HEK293 (cell line): ENCODE data around the gene EVL.

ENCODE experiments used
- CTCF ChIA-PET: fragments of 350-600 bp; formaldehyde crosslinking; extraction: SDS; loops from one replicate; lab custom pipeline; 2021; ENCODE audit warnings: antibody characterized with exemption; lab: Yijun Ruan, JAX
- POLR2A ChIA-PET: fragments of 300-600 bp; formaldehyde crosslinking; extraction: SDS; loops from one replicate; lab custom pipeline; 2020; ENCODE audit warnings: antibody characterized with exemption, inconsistent platforms; lab: Yijun Ruan, JAX
- H3K27ac ChIP-seq: fragments of 200-500 bp; sonication (Bioruptor generic); 2 replicates; pipeline ENCODE4 v1.5.1; 2014; ENCODE audit warnings: low read depth, low read length, control low read depth, inconsistent platforms; ENCODE audit errors: extremely low read depth
- H3K36me3 ChIP-seq, 2 experiments: fragments of 200-500 bp in 1 of 2; sonication (Bioruptor generic) in 1 of 2; 1 replicate in 1 of 2; 2 replicates in 1 of 2; pipeline ENCODE4 v1.5.1; 2014 to 2017; ENCODE audit warnings: inconsistent platforms in 2 of 2, low read length in 2 of 2; ENCODE audit not compliant: control insufficient read depth in 2 of 2, insufficient read depth in 1 of 2
- H3K4me1 ChIP-seq: fragments of 200-500 bp; sonication (Bioruptor generic); 2 replicates; pipeline ENCODE4 v1.5.1; 2014; ENCODE audit warnings: mild to moderate bottlenecking, low read length, inconsistent platforms; ENCODE audit not compliant: control insufficient read depth, insufficient read depth
- H3K4me3 ChIP-seq: 2 replicates; pipeline ENCODE4 v1.5.1; 2011; ENCODE audit warnings: low read depth, mild to moderate bottlenecking, control low read depth, low read length, moderate library complexity
- H3K9me3 ChIP-seq: fragments of 200-500 bp; sonication (Bioruptor generic); 2 replicates; pipeline ENCODE4 v1.5.1; 2014; ENCODE audit warnings: low read depth, low read length, inconsistent platforms; ENCODE audit not compliant: control insufficient read depth, insufficient read depth
- GLI2 ChIP-seq: fragments of 450-650 bp; formaldehyde crosslinking; IDR thresholded peaks from 2 replicates; pipeline ENCODE4; 2017; ENCODE audit warnings: missing biosample characterization, missing genetic modification characterization, low read depth, borderline replicate concordance
- HOXA7 ChIP-seq: sonication (generic); formaldehyde crosslinking; IDR thresholded peaks from 2 replicates; pipeline ENCODE4 v1.8.1; 2022; ENCODE audit warnings: missing genetic modification reagents, borderline replicate concordance
- PRDM2 ChIP-seq: fragments of 450-650 bp; formaldehyde crosslinking; IDR thresholded peaks from 2 replicates; pipeline ENCODE4 v1.5.1; 2016; ENCODE audit warnings: missing biosample characterization, missing genetic modification characterization, borderline replicate concordance
- ZNF121 ChIP-seq: fragments of 450-650 bp; formaldehyde crosslinking; IDR thresholded peaks from 2 replicates; pipeline ENCODE4 v1.5.1; 2016; ENCODE audit warnings: missing biosample characterization, missing genetic modification characterization
- ZNF132 ChIP-seq: fragments of 450-650 bp; formaldehyde crosslinking; IDR thresholded peaks from 2 replicates; pipeline ENCODE4 v1.5.1; 2017; ENCODE audit warnings: missing biosample characterization, missing genetic modification characterization, borderline replicate concordance
- ZNF133 ChIP-seq: fragments of 450-650 bp; formaldehyde crosslinking; IDR thresholded peaks from 2 replicates; pipeline ENCODE4 v1.5.1; 2016; ENCODE audit warnings: missing biosample characterization, missing genetic modification characterization
- ZNF138 ChIP-seq: fragments of 450-650 bp; formaldehyde crosslinking; IDR thresholded peaks from 2 replicates; pipeline ENCODE4 v1.5.1; 2016; ENCODE audit warnings: missing biosample characterization, missing genetic modification characterization, borderline replicate concordance
- ZNF221 ChIP-seq: fragments of 450-650 bp; formaldehyde crosslinking; IDR thresholded peaks from 2 replicates; pipeline ENCODE4 v1.5.1; 2017; ENCODE audit warnings: missing biosample characterization, missing genetic modification characterization, borderline replicate concordance
- ZNF239 ChIP-seq: fragments of 450-650 bp; formaldehyde crosslinking; IDR thresholded peaks from 2 replicates; pipeline ENCODE4 v1.5.1; 2016; ENCODE audit warnings: missing biosample characterization, missing genetic modification characterization
- ZNF24 ChIP-seq: fragments of 450-650 bp; formaldehyde crosslinking; IDR thresholded peaks from 2 replicates; pipeline ENCODE4 v1.5.1; 2016; ENCODE audit warnings: missing biosample characterization, missing genetic modification characterization
- ZNF26 ChIP-seq: fragments of 450-650 bp; formaldehyde crosslinking; IDR thresholded peaks from 2 replicates; pipeline ENCODE4 v1.5.1; 2016; ENCODE audit warnings: missing biosample characterization, missing genetic modification characterization
- ZNF341 ChIP-seq: fragments of 450-650 bp; formaldehyde crosslinking; IDR thresholded peaks from 2 replicates; pipeline ENCODE4; 2016; ENCODE audit warnings: low read depth, missing biosample characterization, missing genetic modification characterization
- ZNF37A ChIP-seq: fragments of 450-650 bp; IDR thresholded peaks from 2 replicates; pipeline ENCODE4 v1.5.1; 2018; ENCODE audit warnings: missing biosample characterization, missing genetic modification characterization
- ZNF48 ChIP-seq: fragments of 450-650 bp; formaldehyde crosslinking; IDR thresholded peaks from 2 replicates; pipeline ENCODE4 v1.5.1; 2016; ENCODE audit warnings: missing biosample characterization, missing genetic modification characterization
- ZNF530 ChIP-seq: fragments of 450-650 bp; formaldehyde crosslinking; IDR thresholded peaks from 2 replicates; pipeline ENCODE4 v1.5.1; 2016; ENCODE audit warnings: low read depth, missing biosample characterization, missing genetic modification characterization
- ZNF596 ChIP-seq: fragments of 450-650 bp; IDR thresholded peaks from 2 replicates; pipeline ENCODE4 v1.5.0; 2018; ENCODE audit warnings: missing biosample characterization, mild to moderate bottlenecking, missing genetic modification characterization, moderate library complexity
- ZNF623 ChIP-seq: fragments of 450-650 bp; formaldehyde crosslinking; IDR thresholded peaks from 2 replicates; pipeline ENCODE4 v1.5.1; 2016; ENCODE audit warnings: missing biosample characterization, missing genetic modification characterization
- ZNF658 ChIP-seq: fragments of 450-650 bp; formaldehyde crosslinking; IDR thresholded peaks from 2 replicates; pipeline ENCODE4; 2016; ENCODE audit warnings: missing biosample characterization, missing genetic modification characterization
- ZNF701 ChIP-seq: fragments of 450-650 bp; formaldehyde crosslinking; IDR thresholded peaks from 2 replicates; pipeline ENCODE4 v1.5.1; 2016; ENCODE audit warnings: missing biosample characterization, missing genetic modification characterization
- ZNF776 ChIP-seq: fragments of 450-650 bp; formaldehyde crosslinking; IDR thresholded peaks from 2 replicates; pipeline ENCODE4 v1.5.0; 2017; ENCODE audit warnings: missing biosample characterization, missing genetic modification characterization, borderline replicate concordance
- ZNF792 ChIP-seq: fragments of 450-650 bp; formaldehyde crosslinking; IDR thresholded peaks from 2 replicates; pipeline ENCODE4 v1.5.1; 2016; ENCODE audit warnings: missing biosample characterization, missing genetic modification characterization
- ZSCAN23 ChIP-seq: fragments of 450-650 bp; formaldehyde crosslinking; IDR thresholded peaks from 2 replicates; pipeline ENCODE4 v1.5.1; 2016; ENCODE audit warnings: missing biosample characterization, missing genetic modification characterization
- TF ChIP-seq, protein P1 (sequence below): fragments of 450-650 bp; formaldehyde crosslinking; optimal IDR thresholded peaks from 2 replicates; pipeline ENCODE3; 2016; ENCODE audit warnings: missing biosample characterization, mild to moderate bottlenecking, missing genetic modification characterization
- TF ChIP-seq, protein P2 (sequence below): fragments of 450-650 bp; formaldehyde crosslinking; IDR thresholded peaks from 2 replicates; pipeline ENCODE4 v1.5.1; 2016; ENCODE audit warnings: missing biosample characterization, missing genetic modification characterization

EVL gene

DNA sequence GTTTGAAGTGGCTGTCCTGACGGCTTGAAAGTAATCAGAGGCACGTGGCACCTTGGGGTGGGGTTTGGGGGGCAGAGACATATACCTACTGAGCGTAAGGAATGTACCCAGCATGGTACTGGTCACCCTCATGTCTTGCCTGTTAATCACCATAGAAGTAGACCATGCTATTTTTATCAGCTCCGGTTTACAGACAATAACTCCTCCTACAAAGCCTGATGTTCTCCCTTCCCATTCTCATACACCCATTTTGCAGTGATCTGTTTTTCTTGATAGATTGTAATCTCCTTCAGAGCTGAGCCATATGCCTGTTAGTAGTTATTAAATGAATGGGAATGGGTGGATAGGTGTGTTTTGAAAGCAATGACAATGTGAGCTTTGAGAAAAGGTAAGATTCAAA, 10.5 kb downstream of the EVL start:
- no peaks in the 10 kb centered on the region for H3K36me3 ChIP-seq
- H3K27ac ChIP-seq = no peak overlapping the region
- H3K9me3 ChIP-seq = no peaks in the 10 kb centered on the region
- no peak overlapping the region for H3K4me3 ChIP-seq
- ChIA-PET CTCF (interaction anchor here (0.9 to 1.1 kb wide), 2 partner anchors 9 to 32 kb away, joined by 3 to 5 read pairs; no protein-coding TSS in a partner anchor), POLR2A (no interaction called here)
- TF ChIP-seq ZNF132 (tag by site-specific recombination) (no peak), PRDM2 (no peak), ZNF623 (tag by site-specific recombination) (no peak), ZSCAN23 (tag by site-specific recombination) (no peak), ZNF26 (tag by site-specific recombination) (no peak), ZNF658 (tag by site-specific recombination) (no peak), ZNF596 (no peak), HOXA7 (CRISPR knock-in tag) (no peak), ZNF792 (tag by site-specific recombination) (no peak), ZNF48 (tag by site-specific recombination) (no peak), ZNF121 (tag by site-specific recombination) (no peak), ZNF701 (no peak)
- TF ChIP-seq, protein P1, sequence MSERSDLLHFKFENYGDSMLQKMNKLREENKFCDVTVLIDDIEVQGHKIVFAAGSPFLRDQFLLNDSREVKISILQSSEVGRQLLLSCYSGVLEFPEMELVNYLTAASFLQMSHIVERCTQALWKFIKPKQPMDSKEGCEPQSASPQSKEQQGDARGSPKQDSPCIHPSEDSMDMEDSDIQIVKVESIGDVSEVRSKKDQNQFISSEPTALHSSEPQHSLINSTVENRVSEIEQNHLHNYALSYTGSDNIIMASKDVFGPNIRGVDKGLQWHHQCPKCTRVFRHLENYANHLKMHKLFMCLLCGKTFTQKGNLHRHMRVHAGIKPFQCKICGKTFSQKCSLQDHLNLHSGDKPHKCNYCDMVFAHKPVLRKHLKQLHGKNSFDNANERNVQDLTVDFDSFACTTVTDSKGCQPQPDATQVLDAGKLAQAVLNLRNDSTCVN = no peak
- peaks cover 15% of the 10 kb centered on the region for H3K4me1 ChIP-seq

GRCh38 chr14:100076133-100076532, 10.9 kb downstream of the EVL start:
- CTCF ChIA-PET = interaction anchor here (0.9 to 1.2 kb wide), 3 partner anchors 9 to 94 kb away, joined by 3 to 5 read pairs (median 3); no protein-coding TSS in a partner anchor
- POLR2A ChIA-PET = no interaction called here
- H3K27ac ChIP-seq = no peak overlapping the region
- no peak for TF ChIP-seq ZNF221 (tag by site-specific recombination)
- no peak for TF ChIP-seq GLI2 (tag by site-specific recombination)
- no peak for TF ChIP-seq ZNF530 (tag by site-specific recombination)
- TF ChIP-seq ZNF24 (tag by site-specific recombination) = no peak
- no peak for TF ChIP-seq ZNF341 (tag by site-specific recombination)
- no peak for TF ChIP-seq ZNF776 (tag by site-specific recombination)
- TF ChIP-seq HOXA7 (CRISPR knock-in tag) = no peak
- TF ChIP-seq ZNF133 (tag by site-specific recombination) = no peak
- no peak for TF ChIP-seq ZNF37A (tag by site-specific recombination)
- TF ChIP-seq, protein P2, sequence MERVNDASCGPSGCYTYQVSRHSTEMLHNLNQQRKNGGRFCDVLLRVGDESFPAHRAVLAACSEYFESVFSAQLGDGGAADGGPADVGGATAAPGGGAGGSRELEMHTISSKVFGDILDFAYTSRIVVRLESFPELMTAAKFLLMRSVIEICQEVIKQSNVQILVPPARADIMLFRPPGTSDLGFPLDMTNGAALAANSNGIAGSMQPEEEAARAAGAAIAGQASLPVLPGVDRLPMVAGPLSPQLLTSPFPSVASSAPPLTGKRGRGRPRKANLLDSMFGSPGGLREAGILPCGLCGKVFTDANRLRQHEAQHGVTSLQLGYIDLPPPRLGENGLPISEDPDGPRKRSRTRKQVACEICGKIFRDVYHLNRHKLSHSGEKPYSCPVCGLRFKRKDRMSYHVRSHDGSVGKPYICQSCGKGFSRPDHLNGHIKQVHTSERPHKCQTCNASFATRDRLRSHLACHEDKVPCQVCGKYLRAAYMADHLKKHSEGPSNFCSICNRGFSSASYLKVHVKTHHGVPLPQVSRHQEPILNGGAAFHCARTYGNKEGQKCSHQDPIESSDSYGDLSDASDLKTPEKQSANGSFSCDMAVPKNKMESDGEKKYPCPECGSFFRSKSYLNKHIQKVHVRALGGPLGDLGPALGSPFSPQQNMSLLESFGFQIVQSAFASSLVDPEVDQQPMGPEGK (tag by site-specific recombination) = no peak
- no peak for TF ChIP-seq ZNF138 (tag by site-specific recombination)
- no peak for TF ChIP-seq ZNF239

More at GRCh38 chr14:100076133-100076532, 10.9 kb downstream of the EVL start:
- no peaks in the 10 kb centered on the region for H3K9me3 ChIP-seq
- H3K36me3 ChIP-seq = no peaks in the 10 kb centered on the region
- H3K4me3 ChIP-seq = no peak overlapping the region
- H3K4me1 ChIP-seq = peaks cover 15% of the 10 kb centered on the region
